ENCODE data around the gene PRPH2. TPM values are rescaled to one million over a fixed set of nuclear protein-coding genes. Genes with fewer than 3 reads are reported as not detected.

The PRPH2 gene
- polyA plus RNA-seq, 1 of the 3 experiments (the other 2 are of a cell fraction) = not detected

- no peaks in the 10 kb centered on the region for H3K27me3 ChIP-seq (ENCODE audit: insufficient read depth)
- no peaks in the 10 kb centered on the region for H3K9me3 ChIP-seq
- no peak for DNase-seq
- CTCF ChIA-PET = no interaction called here
- H2AFZ ChIP-seq (ENCODE audit: low read depth) = no peak overlapping the region
- POLR2A ChIA-PET = interaction anchor here (2.6 kb wide), 1 partner anchor 13 kb away, joined by 15 read pairs; the partner anchor contains the start of gene BICRAL
- 0 out of 4 replicates have a peak, but pooled peaks cover 0 to 10% of the 10 kb centered on the region in 2 experiments for H3K4me1 ChIP-seq (ENCODE audit: control insufficient read depth in 1 of 2, insufficient read depth in 2 of 2, low read depth in 1 of 2, low read length in 1 of 2)
- H3K4me3 ChIP-seq (ENCODE audit: low read depth in 2 of 2, low read length in 1 of 2) = no peak overlapping the region
- H3K9me2 ChIP-seq = no peaks in the 10 kb centered on the region
- TF ChIP-seq RCOR1 (IDR thresholded peaks at IDR 0.05; ENCODE audit: low read length) (no peak), EP300 (IDR thresholded peaks at IDR 0.05; ENCODE audit: borderline replicate concordance in 1 of 2, low read depth in 1 of 2, low read length in 1 of 2) (no peak), SIN3A (IDR thresholded peaks at IDR 0.05; ENCODE audit: borderline replicate concordance, low read depth, low read length) (no peak)
- no peaks in the 10 kb centered on the region for H3K36me3 ChIP-seq (replicated peaks in 1 of 2; ENCODE audit: control insufficient read depth in 1 of 2, insufficient read depth in 2 of 2, low read length in 1 of 2)
- peaks cover 23% of the 10 kb centered on the region for H3F3A ChIP-seq (replicated peaks; ENCODE audit: insufficient read depth)
- no peak overlapping the region for H3K27ac ChIP-seq (ENCODE audit: low read depth in 2 of 2, low read length in 1 of 2)
- H3K9ac ChIP-seq = no peak overlapping the region
- no peaks in the 10 kb centered on the region for H4K20me1 ChIP-seq (ENCODE audit: insufficient read depth)
- 100% methylated on average over 3 of the region's 4 CpGs for WGBS (ENCODE audit: low lambda C conversion rate)
- H3K79me2 ChIP-seq (ENCODE audit: insufficient read depth) = no peaks in the 10 kb centered on the region; the same call in 1 of the 2 replicates
- H3K4me2 ChIP-seq = no peak overlapping the region
Observed at GRCh38 chr6:42769051-42769450, 46.7 kb upstream of the PRPH2 start.

- H3K79me2 ChIP-seq (ENCODE audit: insufficient read depth) = no peaks in the 10 kb centered on the region; the same call in 1 of the 2 replicates
- no peak overlapping the region for H3K4me3 ChIP-seq (ENCODE audit: low read depth in 2 of 2, low read length in 1 of 2)
- H3K9me2 ChIP-seq = no peaks in the 10 kb centered on the region
- TF ChIP-seq EP300 (IDR thresholded peaks at IDR 0.05; ENCODE audit: borderline replicate concordance in 1 of 2, low read depth in 1 of 2, low read length in 1 of 2) (0 out of 4 replicates have a peak, but pooled peaks of 1 of the 2 experiments have one; percentile 34), JUND (IDR thresholded peaks at IDR 0.05) (peak; percentile 41; the same call in 1 of the 2 replicates), EZH2phosphoT487 (IDR thresholded peaks at IDR 0.05; ENCODE audit: borderline replicate concordance, low read depth) (no peak), RAD21 (IDR thresholded peaks at IDR 0.05; ENCODE audit: low read length) (no peak), NRF1 (IDR thresholded peaks at IDR 0.05; ENCODE audit: low read depth, low read length) (no peak), FOSL2 (IDR thresholded peaks at IDR 0.05; ENCODE audit: borderline replicate concordance, low read depth) (peak; percentile 57), YY1 (IDR thresholded peaks at IDR 0.05; ENCODE audit: low read depth) (peak; percentile 40; the same call in 1 of the 2 replicates), SMC3 (IDR thresholded peaks at IDR 0.05; ENCODE audit: low read depth, low read length) (no peak), RXRA (IDR thresholded peaks at IDR 0.05; ENCODE audit: borderline replicate concordance, low read depth) (0 out of 2 replicates have a peak, but pooled peaks have one; percentile 56), TEAD4 (IDR thresholded peaks at IDR 0.05; ENCODE audit: borderline replicate concordance, insufficient read depth) (0 out of 2 replicates have a peak, but pooled peaks have one; percentile 60), MEF2A (IDR thresholded peaks at IDR 0.05; ENCODE audit: borderline replicate concordance, low read depth) (peak; percentile 72; the same call in 1 of the 2 replicates), FOXJ3 (CRISPR knock-in tag; IDR thresholded peaks at IDR 0.05) (no peak), NFIC (IDR thresholded peaks at IDR 0.05; ENCODE audit: borderline replicate concordance) (peak; percentile 37; the same call in 1 of the 2 replicates), MAX (IDR thresholded peaks at IDR 0.05; ENCODE audit: low read depth) (peak; percentile 60), USF2 (IDR thresholded peaks at IDR 0.05; ENCODE audit: borderline replicate concordance, low read depth, low read length) (no peak), TCF12 (IDR thresholded peaks at IDR 0.05) (peak; percentile 68)
- TF ChIP-seq, protein P1, sequence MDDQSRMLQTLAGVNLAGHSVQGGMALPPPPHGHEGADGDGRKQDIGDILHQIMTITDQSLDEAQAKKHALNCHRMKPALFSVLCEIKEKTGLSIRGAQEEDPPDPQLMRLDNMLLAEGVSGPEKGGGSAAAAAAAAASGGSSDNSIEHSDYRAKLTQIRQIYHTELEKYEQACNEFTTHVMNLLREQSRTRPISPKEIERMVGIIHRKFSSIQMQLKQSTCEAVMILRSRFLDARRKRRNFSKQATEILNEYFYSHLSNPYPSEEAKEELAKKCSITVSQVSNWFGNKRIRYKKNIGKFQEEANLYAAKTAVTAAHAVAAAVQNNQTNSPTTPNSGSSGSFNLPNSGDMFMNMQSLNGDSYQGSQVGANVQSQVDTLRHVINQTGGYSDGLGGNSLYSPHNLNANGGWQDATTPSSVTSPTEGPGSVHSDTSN (IDR thresholded peaks at IDR 0.05) = peak; percentile 53
- peaks cover 23% of the 10 kb centered on the region for H3F3A ChIP-seq (replicated peaks; ENCODE audit: insufficient read depth)
- no peak overlapping the region for H2AFZ ChIP-seq (ENCODE audit: low read depth)
- 28% methylated on average over 5 of the region's 5 CpGs for WGBS (ENCODE audit: low lambda C conversion rate)
- ChIA-PET CTCF (interaction anchor here (0.6 kb wide), 1 partner anchor 9 kb away, joined by 3 read pairs; no protein-coding TSS in a partner anchor), POLR2A (no interaction called here)
- H3K9me3 ChIP-seq = no peaks in the 10 kb centered on the region
- peak overlapping the region; percentile 33; the same call in 1 of the 2 replicates for H3K9ac ChIP-seq
- H3K27me3 ChIP-seq (ENCODE audit: insufficient read depth) = no peaks in the 10 kb centered on the region
- 0 out of 4 replicates have a peak, but pooled peaks cover 0 to 10% of the 10 kb centered on the region in 2 experiments for H3K4me1 ChIP-seq (ENCODE audit: control insufficient read depth in 1 of 2, insufficient read depth in 2 of 2, low read depth in 1 of 2, low read length in 1 of 2)
- no peak for DNase-seq
- no peaks in the 10 kb centered on the region for H3K36me3 ChIP-seq (replicated peaks in 1 of 2; ENCODE audit: control insufficient read depth in 1 of 2, insufficient read depth in 2 of 2, low read length in 1 of 2)
- no peaks in the 10 kb centered on the region for H4K20me1 ChIP-seq (ENCODE audit: insufficient read depth)
- peak overlapping the region in 1 of 2 experiments; percentile 90; a peak in 2 of 4 replicates for H3K27ac ChIP-seq (ENCODE audit: low read depth in 2 of 2, low read length in 1 of 2)
- H3K4me2 ChIP-seq = peak overlapping the region; percentile 56
Observed at GRCh38 chr6:42766163-42766670, 43.8 kb upstream of the PRPH2 start.

All from SK-N-SH (cell line).